ENCODE data around the gene JCAD.

DNA sequence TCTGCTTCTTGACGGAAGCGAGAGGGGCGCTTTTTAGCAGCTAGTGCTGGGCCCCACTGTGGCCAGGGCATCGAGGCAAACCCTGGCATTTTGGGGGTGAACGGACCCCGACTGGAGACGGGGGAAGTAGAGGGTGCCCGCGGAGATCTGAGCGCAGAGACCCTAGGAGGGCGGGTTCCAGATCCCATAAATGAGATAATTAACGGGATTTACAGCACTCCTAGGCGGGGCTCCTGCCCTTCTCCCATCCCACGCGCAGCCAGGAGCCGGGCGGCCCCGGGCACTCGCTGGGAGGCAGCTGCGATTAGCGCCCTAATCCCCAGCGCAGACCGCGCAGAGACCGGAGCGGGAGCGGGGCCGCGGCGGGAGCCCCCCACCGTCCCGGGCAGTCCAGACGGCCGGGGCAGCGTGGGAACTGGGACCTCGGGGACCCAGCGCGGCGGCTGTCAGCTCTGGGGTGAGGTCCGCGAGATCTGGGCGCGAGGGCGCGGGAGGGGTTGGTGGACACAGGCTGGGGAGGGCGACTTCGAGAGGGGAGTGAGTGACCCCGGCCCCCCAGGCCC is 735 bp downstream of the JCAD start:
- TF ChIP-seq, protein P1, sequence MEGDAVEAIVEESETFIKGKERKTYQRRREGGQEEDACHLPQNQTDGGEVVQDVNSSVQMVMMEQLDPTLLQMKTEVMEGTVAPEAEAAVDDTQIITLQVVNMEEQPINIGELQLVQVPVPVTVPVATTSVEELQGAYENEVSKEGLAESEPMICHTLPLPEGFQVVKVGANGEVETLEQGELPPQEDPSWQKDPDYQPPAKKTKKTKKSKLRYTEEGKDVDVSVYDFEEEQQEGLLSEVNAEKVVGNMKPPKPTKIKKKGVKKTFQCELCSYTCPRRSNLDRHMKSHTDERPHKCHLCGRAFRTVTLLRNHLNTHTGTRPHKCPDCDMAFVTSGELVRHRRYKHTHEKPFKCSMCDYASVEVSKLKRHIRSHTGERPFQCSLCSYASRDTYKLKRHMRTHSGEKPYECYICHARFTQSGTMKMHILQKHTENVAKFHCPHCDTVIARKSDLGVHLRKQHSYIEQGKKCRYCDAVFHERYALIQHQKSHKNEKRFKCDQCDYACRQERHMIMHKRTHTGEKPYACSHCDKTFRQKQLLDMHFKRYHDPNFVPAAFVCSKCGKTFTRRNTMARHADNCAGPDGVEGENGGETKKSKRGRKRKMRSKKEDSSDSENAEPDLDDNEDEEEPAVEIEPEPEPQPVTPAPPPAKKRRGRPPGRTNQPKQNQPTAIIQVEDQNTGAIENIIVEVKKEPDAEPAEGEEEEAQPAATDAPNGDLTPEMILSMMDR (conservative IDR thresholded peaks at IDR 0.05 in 1 of 2, IDR thresholded peaks at IDR 0.05 in 1 of 2; ENCODE audit: low read depth in 1 of 2, low read length in 2 of 2): no peak
- no peak for TF ChIP-seq EZH2 (IDR thresholded peaks at IDR 0.05; ENCODE audit: low read length, missing control alignments)
